ENCODE data around the gene TXK. TPM values are rescaled to one million over a fixed set of nuclear protein-coding genes. Genes with fewer than 3 reads are reported as not detected.

TXK gene
- total RNA-seq, 1 donor from 2014 or later, result not detected

DNA sequence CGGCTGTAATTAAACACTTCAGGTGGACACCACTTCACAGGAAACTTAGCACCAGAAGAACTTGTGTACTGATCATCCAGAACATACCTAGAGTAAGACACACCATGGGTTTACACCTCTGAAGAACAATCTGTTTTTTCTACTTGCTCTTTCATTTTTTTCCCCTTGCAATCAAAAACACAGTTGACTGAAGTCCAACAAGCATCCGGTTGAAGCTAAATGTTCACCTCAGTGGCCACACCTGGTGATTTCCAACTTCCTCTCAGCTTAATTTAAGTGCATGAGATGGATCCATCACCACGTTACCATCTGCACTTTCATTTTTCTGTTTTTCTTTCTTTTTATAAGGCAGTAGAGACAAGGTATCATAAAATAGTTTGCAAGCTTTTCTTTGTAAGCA is 4.9 kb upstream of the TXK start:
- no peak overlapping the region for H3K4me3 Mint-ChIP-seq (ENCODE audit: unreplicated experiment)
- TF ChIP-seq, protein P1, sequence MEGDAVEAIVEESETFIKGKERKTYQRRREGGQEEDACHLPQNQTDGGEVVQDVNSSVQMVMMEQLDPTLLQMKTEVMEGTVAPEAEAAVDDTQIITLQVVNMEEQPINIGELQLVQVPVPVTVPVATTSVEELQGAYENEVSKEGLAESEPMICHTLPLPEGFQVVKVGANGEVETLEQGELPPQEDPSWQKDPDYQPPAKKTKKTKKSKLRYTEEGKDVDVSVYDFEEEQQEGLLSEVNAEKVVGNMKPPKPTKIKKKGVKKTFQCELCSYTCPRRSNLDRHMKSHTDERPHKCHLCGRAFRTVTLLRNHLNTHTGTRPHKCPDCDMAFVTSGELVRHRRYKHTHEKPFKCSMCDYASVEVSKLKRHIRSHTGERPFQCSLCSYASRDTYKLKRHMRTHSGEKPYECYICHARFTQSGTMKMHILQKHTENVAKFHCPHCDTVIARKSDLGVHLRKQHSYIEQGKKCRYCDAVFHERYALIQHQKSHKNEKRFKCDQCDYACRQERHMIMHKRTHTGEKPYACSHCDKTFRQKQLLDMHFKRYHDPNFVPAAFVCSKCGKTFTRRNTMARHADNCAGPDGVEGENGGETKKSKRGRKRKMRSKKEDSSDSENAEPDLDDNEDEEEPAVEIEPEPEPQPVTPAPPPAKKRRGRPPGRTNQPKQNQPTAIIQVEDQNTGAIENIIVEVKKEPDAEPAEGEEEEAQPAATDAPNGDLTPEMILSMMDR (IDR thresholded peaks at IDR 0.05; ENCODE audit: partially characterized antibody, unreplicated experiment), result no peak
- no peaks in the 10 kb centered on the region for H3K9me3 Mint-ChIP-seq (ENCODE audit: unreplicated experiment)
- H3K27me3 Mint-ChIP-seq (ENCODE audit: unreplicated experiment), result no peaks in the 10 kb centered on the region
- H3K36me3 Mint-ChIP-seq (ENCODE audit: unreplicated experiment), result no peaks in the 10 kb centered on the region
- no peak for DNase-seq
- no peaks in the 10 kb centered on the region for H3K4me1 Mint-ChIP-seq (ENCODE audit: low read depth, unreplicated experiment)
- no peak overlapping the region for H3K27ac Mint-ChIP-seq (ENCODE audit: unreplicated experiment)

DNA sequence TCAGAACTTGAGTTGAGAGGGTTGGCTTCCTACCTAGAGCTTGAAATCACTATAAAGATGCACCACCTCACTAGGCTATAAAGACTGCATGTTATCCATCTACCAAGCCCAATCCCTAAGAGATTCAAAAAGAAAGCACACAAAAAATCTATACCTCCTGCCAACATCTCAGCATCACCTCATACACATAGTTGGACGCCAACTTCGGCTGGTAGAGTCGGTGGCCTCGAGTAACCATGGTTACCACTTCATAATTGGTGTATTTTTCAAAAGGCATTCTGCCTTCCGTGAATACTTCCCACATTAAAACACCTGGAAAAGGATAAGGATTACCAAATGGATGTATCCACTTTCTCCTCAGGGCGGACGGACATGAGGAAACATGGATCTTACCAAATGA is 4.5 kb upstream of the TXK start:
- Mint-ChIP-seq H3K27me3 (ENCODE audit: unreplicated experiment) (no peaks in the 10 kb centered on the region), H3K36me3 (ENCODE audit: unreplicated experiment) (no peaks in the 10 kb centered on the region), H3K27ac (ENCODE audit: unreplicated experiment) (no peak overlapping the region), H3K9me3 (ENCODE audit: unreplicated experiment) (no peaks in the 10 kb centered on the region), H3K4me3 (ENCODE audit: unreplicated experiment) (no peak overlapping the region), H3K4me1 (ENCODE audit: low read depth, unreplicated experiment) (no peaks in the 10 kb centered on the region)
- TF ChIP-seq, protein P1 (IDR thresholded peaks at IDR 0.05; ENCODE audit: partially characterized antibody, unreplicated experiment), result no peak
- DNase-seq, result no peak

DNA sequence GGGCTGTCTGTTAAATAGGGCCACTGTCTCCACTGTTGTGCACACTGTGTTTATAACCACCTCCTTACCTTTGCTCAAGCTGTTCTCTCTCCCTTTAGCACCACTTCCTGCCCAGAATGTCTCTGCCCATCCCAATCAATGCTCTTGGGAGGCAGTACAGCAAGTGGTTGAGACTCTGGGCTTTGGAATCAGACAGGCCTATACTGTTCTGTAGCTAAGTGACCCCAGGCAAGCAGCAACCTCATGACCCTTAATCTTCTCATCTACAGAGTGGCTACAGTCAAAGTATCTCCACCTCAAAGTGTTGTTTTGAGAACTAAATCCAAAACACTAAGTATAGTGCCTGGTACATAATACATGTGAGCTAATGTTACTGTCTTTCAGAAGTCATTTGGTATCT is 3.8 kb upstream of the TXK start:
- TF ChIP-seq, protein P1 (IDR thresholded peaks at IDR 0.05; ENCODE audit: partially characterized antibody, unreplicated experiment), result no peak
- DNase-seq, result no peak
- no peak overlapping the region for H3K4me3 Mint-ChIP-seq (ENCODE audit: unreplicated experiment)
- no peaks in the 10 kb centered on the region for H3K27me3 Mint-ChIP-seq (ENCODE audit: unreplicated experiment)
- H3K36me3 Mint-ChIP-seq (ENCODE audit: unreplicated experiment), result no peaks in the 10 kb centered on the region
- H3K4me1 Mint-ChIP-seq (ENCODE audit: low read depth, unreplicated experiment), result no peaks in the 10 kb centered on the region
- no peak overlapping the region for H3K27ac Mint-ChIP-seq (ENCODE audit: unreplicated experiment)
- no peaks in the 10 kb centered on the region for H3K9me3 Mint-ChIP-seq (ENCODE audit: unreplicated experiment)

DNA sequence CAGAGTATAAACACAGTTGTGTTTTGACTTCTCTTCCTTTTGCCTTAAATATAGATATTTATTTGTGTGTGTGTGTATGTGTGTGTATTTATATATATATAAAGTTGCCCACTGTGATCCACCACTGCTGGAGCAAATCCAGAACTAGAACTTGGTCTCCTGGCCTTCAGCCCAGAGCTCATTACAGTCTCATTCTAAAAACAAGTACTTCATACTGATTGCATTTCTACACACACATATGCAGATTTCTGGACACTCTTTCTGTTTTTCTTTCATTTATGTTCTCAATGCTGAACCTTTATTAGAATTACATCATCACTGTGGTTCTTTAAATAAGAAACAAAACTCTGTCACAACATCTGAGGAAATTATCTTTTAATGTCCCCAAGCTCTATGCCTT is 381 bp downstream of the TXK start:
- Mint-ChIP-seq H3K4me1 (ENCODE audit: low read depth, unreplicated experiment) (no peaks in the 10 kb centered on the region), H3K9me3 (ENCODE audit: unreplicated experiment) (peaks cover 3% of the 10 kb centered on the region)

DNA sequence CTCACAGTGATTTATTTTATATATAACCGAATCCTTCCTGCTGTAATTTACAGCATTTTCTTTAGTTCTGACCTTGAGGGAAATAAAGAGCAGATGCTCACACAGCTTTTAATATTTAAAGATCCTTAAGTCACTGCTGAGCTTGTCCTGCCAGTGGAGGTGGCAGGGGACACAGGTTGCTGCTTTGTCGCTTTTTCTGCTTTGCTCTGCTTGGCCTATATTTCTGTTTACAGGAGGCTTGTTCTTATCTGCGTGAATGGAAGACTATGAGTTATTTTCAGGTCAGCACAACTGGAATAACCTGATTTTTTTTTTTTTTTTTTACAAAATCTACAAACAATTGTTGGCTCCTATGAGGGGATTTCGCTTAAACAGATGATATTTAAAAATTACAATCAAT is 2.3 kb downstream of the TXK start:
- H3K27ac Mint-ChIP-seq (ENCODE audit: unreplicated experiment), result no peak overlapping the region
- no peaks in the 10 kb centered on the region for H3K27me3 Mint-ChIP-seq (ENCODE audit: unreplicated experiment)
- H3K4me1 Mint-ChIP-seq (ENCODE audit: low read depth, unreplicated experiment), result no peaks in the 10 kb centered on the region
- no peaks in the 10 kb centered on the region for H3K36me3 Mint-ChIP-seq (ENCODE audit: unreplicated experiment)
- no peak overlapping the region for H3K4me3 Mint-ChIP-seq (ENCODE audit: unreplicated experiment)
- no peak for DNase-seq
- TF ChIP-seq, protein P1 (IDR thresholded peaks at IDR 0.05; ENCODE audit: partially characterized antibody, unreplicated experiment), result no peak
- H3K9me3 Mint-ChIP-seq (ENCODE audit: unreplicated experiment), result peaks cover 3% of the 10 kb centered on the region

More for the DNA sequence above, 381 bp downstream of the TXK start:
- no peak overlapping the region for H3K4me3 Mint-ChIP-seq (ENCODE audit: unreplicated experiment)
- no peak for DNase-seq
- no peak overlapping the region for H3K27ac Mint-ChIP-seq (ENCODE audit: unreplicated experiment)
- H3K36me3 Mint-ChIP-seq (ENCODE audit: unreplicated experiment), result no peaks in the 10 kb centered on the region
- no peaks in the 10 kb centered on the region for H3K27me3 Mint-ChIP-seq (ENCODE audit: unreplicated experiment)
- TF ChIP-seq, protein P1 (IDR thresholded peaks at IDR 0.05; ENCODE audit: partially characterized antibody, unreplicated experiment), result no peak

Data from glutamatergic neuron (in vitro differentiated cells).